ENCODE measurements around the gene ST8SIA1.

DNA sequence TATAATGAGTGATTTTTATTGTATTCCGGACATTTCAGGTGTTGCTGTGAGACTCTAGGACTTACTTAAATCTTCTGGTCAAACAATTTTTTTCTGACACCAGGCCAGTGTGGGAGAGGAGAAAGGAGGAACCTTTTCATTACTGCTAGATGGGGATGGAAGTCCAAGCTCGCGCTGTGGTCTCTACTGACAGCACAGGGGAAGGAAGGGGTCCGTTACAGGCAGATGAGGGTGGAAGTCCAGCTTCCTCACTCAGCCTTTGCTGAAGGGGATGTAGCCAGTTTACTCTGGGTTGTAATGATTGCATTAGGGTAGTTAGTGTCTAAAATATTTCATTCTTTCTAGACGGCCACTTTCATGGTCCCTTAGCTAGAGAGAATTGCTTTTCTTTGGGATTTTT, 26.3 kb upstream of the ST8SIA1 start:
- TF ChIP-seq EP300 (IDR thresholded peaks at IDR 0.05), result no peak
- TF ChIP-seq, protein P1, sequence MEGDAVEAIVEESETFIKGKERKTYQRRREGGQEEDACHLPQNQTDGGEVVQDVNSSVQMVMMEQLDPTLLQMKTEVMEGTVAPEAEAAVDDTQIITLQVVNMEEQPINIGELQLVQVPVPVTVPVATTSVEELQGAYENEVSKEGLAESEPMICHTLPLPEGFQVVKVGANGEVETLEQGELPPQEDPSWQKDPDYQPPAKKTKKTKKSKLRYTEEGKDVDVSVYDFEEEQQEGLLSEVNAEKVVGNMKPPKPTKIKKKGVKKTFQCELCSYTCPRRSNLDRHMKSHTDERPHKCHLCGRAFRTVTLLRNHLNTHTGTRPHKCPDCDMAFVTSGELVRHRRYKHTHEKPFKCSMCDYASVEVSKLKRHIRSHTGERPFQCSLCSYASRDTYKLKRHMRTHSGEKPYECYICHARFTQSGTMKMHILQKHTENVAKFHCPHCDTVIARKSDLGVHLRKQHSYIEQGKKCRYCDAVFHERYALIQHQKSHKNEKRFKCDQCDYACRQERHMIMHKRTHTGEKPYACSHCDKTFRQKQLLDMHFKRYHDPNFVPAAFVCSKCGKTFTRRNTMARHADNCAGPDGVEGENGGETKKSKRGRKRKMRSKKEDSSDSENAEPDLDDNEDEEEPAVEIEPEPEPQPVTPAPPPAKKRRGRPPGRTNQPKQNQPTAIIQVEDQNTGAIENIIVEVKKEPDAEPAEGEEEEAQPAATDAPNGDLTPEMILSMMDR (IDR thresholded peaks at IDR 0.05), result no peak

All from suprapubic skin (tissue), 3 donors.